IMR-90 (cell line): ENCODE data around the gene THOC2. TPM values are rescaled to one million over a fixed set of nuclear protein-coding genes. Genes with fewer than 3 reads are reported as not detected.

ENCODE experiments used
- ATAC-seq: fragments of 200-7000 bp; cut with Tn5 transposase; 2 replicates; pipeline ENCODE4 v1.9.1; 2020; ENCODE audit warnings: low read depth, mild to moderate bottlenecking, moderate library complexity
- BruUV-seq: library from RNA; stranded (reverse); fragments of 400-500 nt; replicated peaks from 2 replicates; lab custom pipeline; 2021; lab: Mats Ljungman, UMichigan
- CTCF ChIA-PET: fragments of 300-600 bp; formaldehyde crosslinking; extraction: SDS; loops from one replicate; lab custom pipeline; 2021; ENCODE audit warnings: antibody characterized with exemption; lab: Yijun Ruan, JAX
- POLR2A ChIA-PET: fragments of 300-600 bp; sonication (Branson Sonifier 250); formaldehyde crosslinking; loops from one replicate; lab custom pipeline; 2022; ENCODE audit warnings: antibody characterized with exemption; ENCODE audit not compliant: unreplicated experiment; lab: Charles Lee
- DNase-seq: peaks from one replicate; pipeline ENCODE4 v3.0.0; 2013
- H2AFZ ChIP-seq: replicated peaks from 2 replicates; pipeline ENCODE3; 2013; ENCODE audit warnings: low read length, mild to moderate bottlenecking; ENCODE audit not compliant: poor library complexity
- H2AK5ac ChIP-seq: 2 replicates; pipeline ENCODE4 v1.6.1; 2013; ENCODE audit warnings: low read depth, low read length, inconsistent platforms
- H2AK9ac ChIP-seq: replicated peaks from 2 replicates; pipeline ENCODE3; 2013; ENCODE audit warnings: mild to moderate bottlenecking, low read depth, low read length, moderate library complexity; ENCODE audit not compliant: poor library complexity
- H2BK120ac ChIP-seq: 2 replicates; pipeline ENCODE4 v1.6.1; 2013; ENCODE audit warnings: low read depth, low read length, inconsistent platforms
- H2BK15ac ChIP-seq: 3 replicates; pipeline ENCODE4 v1.6.1; 2013; ENCODE audit warnings: low read depth, low read length, inconsistent platforms
- H2BK20ac ChIP-seq: 2 replicates; pipeline ENCODE4 v1.6.1; 2013; ENCODE audit warnings: low read depth, mild to moderate bottlenecking, inconsistent platforms, low read length, moderate library complexity
- H2BK5ac ChIP-seq: 2 replicates; pipeline ENCODE4 v1.6.1; 2013; ENCODE audit warnings: mild to moderate bottlenecking, low read depth, low read length, inconsistent platforms; ENCODE audit not compliant: poor library complexity, severe bottlenecking
- H3K14ac ChIP-seq: replicated peaks from 2 replicates; pipeline ENCODE4 v1.6.1; 2013; ENCODE audit warnings: low read depth, low read length, inconsistent platforms
- H3K18ac ChIP-seq: 2 replicates; pipeline ENCODE4 v1.6.1; 2013; ENCODE audit warnings: low read depth, low read length, control low read depth
- H3K23ac ChIP-seq: 2 replicates; pipeline ENCODE4 v1.6.1; 2013; ENCODE audit warnings: low read depth, low read length, inconsistent platforms
- H3K27ac ChIP-seq: 2 replicates; pipeline ENCODE4 v1.5.1; 2013; ENCODE audit warnings: mild to moderate bottlenecking, control low read depth, low read length; ENCODE audit not compliant: insufficient read depth
- H3K27me3 ChIP-seq: 2 replicates; pipeline ENCODE4 v1.6.1; 2013; ENCODE audit warnings: low read length; ENCODE audit not compliant: control insufficient read depth, insufficient read depth
- H3K36me3 ChIP-seq: 2 replicates; pipeline ENCODE4 v1.6.1; 2013; ENCODE audit warnings: low read length, mixed read lengths; ENCODE audit not compliant: control insufficient read depth, insufficient read depth
- H3K4ac ChIP-seq: 2 replicates; pipeline ENCODE4 v1.6.1; 2013; ENCODE audit warnings: low read depth, low read length, inconsistent platforms
- H3K4me1 ChIP-seq: 2 replicates; pipeline ENCODE4 v1.6.1; 2013; ENCODE audit warnings: low read length, mixed read lengths; ENCODE audit not compliant: control insufficient read depth, insufficient read depth
- H3K4me2 ChIP-seq: 2 replicates; pipeline ENCODE4 v1.6.1; 2013; ENCODE audit warnings: low read depth, mild to moderate bottlenecking, control low read depth, low read length, moderate library complexity
- H3K4me3 ChIP-seq: 2 replicates; pipeline ENCODE4 v1.5.1; 2013; ENCODE audit warnings: low read depth, mild to moderate bottlenecking, control low read depth, low read length, moderate library complexity; ENCODE audit not compliant: insufficient read depth
- H3K56ac ChIP-seq: 2 replicates; pipeline ENCODE4 v1.6.1; 2013; ENCODE audit warnings: low read length, inconsistent platforms; ENCODE audit not compliant: insufficient read depth; ENCODE audit errors: extremely low read depth
- H3K79me1 ChIP-seq, 2 experiments: 2 replicates each; pipeline ENCODE4 v1.6.1; 2013; ENCODE audit warnings: low read length in 2 of 2, inconsistent platforms in 1 of 2, low read depth in 1 of 2
- H3K9ac ChIP-seq: 2 replicates; pipeline ENCODE4 v1.6.1; 2013; ENCODE audit warnings: low read depth, low read length, control low read depth
- H3K9me1 ChIP-seq: 2 replicates; pipeline ENCODE4 v1.6.1; 2013; ENCODE audit warnings: low read length, inconsistent platforms; ENCODE audit not compliant: insufficient read depth
- H3K9me3 ChIP-seq: 2 replicates; pipeline ENCODE4 v1.6.1; 2013; ENCODE audit warnings: low read length; ENCODE audit not compliant: control insufficient read depth, insufficient read depth
- H4K20me1 ChIP-seq: 2 replicates; pipeline ENCODE4 v1.6.1; 2013; ENCODE audit warnings: low read length, inconsistent platforms; ENCODE audit not compliant: insufficient read depth
- H4K5ac ChIP-seq: 2 replicates; pipeline ENCODE4 v1.6.1; 2013; ENCODE audit warnings: mild to moderate bottlenecking, low read depth, low read length, control low read depth
- H4K8ac ChIP-seq, 2 experiments: 2 replicates each; pipeline ENCODE4 v1.6.1; 2013; ENCODE audit warnings: low read depth in 2 of 2, low read length in 2 of 2, control low read depth in 1 of 2, inconsistent platforms in 1 of 2
- H4K91ac ChIP-seq: 2 replicates; pipeline ENCODE4 v1.6.1; 2013; ENCODE audit warnings: low read depth, low read length, inconsistent platforms; ENCODE audit not compliant: insufficient read depth
- BHLHE40 ChIP-seq: fragments of 150-350 bp; IDR thresholded peaks from 2 replicates; pipeline ENCODE4 v1.6.1; 2016; ENCODE audit warnings: mild to moderate bottlenecking, low read depth, low read length
- CEBPB ChIP-seq: IDR thresholded peaks from 2 replicates; pipeline ENCODE4 v1.6.1; 2012; ENCODE audit warnings: low read depth, low read length, improper control_type of control experiment
- CHD1 ChIP-seq: IDR thresholded peaks from 2 replicates; pipeline ENCODE4 v1.6.1; 2012; ENCODE audit warnings: low read depth, low read length, improper control_type of control experiment
- ELK1 ChIP-seq: fragments of 150-350 bp; IDR thresholded peaks from 2 replicates; pipeline ENCODE4 v1.6.1; 2016; ENCODE audit warnings: low read depth, mild to moderate bottlenecking, low read length, moderate library complexity, borderline replicate concordance
- FOS ChIP-seq: fragments of 150-350 bp; IDR thresholded peaks from 2 replicates; pipeline ENCODE4 v1.6.1; 2016; ENCODE audit warnings: low read depth, low read length
- MAFK ChIP-seq: IDR thresholded peaks from 2 replicates; pipeline ENCODE4 v1.6.1; 2012; ENCODE audit warnings: low read depth, low read length, improper control_type of control experiment
- MAZ ChIP-seq: IDR thresholded peaks from 2 replicates; pipeline ENCODE4 v1.6.1; 2012; ENCODE audit warnings: low read depth, mild to moderate bottlenecking, low read length, improper control_type of control experiment, moderate library complexity, borderline replicate concordance
- MXI1 ChIP-seq: IDR thresholded peaks from 2 replicates; pipeline ENCODE4 v1.6.1; 2012; ENCODE audit warnings: low read depth, mild to moderate bottlenecking, low read length, moderate library complexity, borderline replicate concordance
- NFE2L2 ChIP-seq: fragments of 150-350 bp; IDR thresholded peaks from 2 replicates; pipeline ENCODE4 v1.6.1; 2016; ENCODE audit warnings: low read depth, mild to moderate bottlenecking, low read length
- POLR2A ChIP-seq: IDR thresholded peaks from 2 replicates; pipeline ENCODE4 v1.6.1; 2012; ENCODE audit warnings: mild to moderate bottlenecking, low read depth, low read length
- RAD21 ChIP-seq: IDR thresholded peaks from 2 replicates; pipeline ENCODE4 v1.6.1; 2012; ENCODE audit warnings: low read length, improper control_type of control experiment
- RCOR1 ChIP-seq: IDR thresholded peaks from 2 replicates; pipeline ENCODE4 v1.6.1; 2012; ENCODE audit warnings: mild to moderate bottlenecking, low read length, improper control_type of control experiment; ENCODE audit not compliant: insufficient replicate concordance
- RFX5 ChIP-seq: IDR thresholded peaks from 2 replicates; pipeline ENCODE4 v1.8.0; 2012; ENCODE audit warnings: low read depth, mild to moderate bottlenecking, low read length, moderate library complexity
- SMC3 ChIP-seq: fragments of 150-350 bp; IDR thresholded peaks from 2 replicates; pipeline ENCODE4 v1.6.1; 2016; ENCODE audit warnings: low read depth, mild to moderate bottlenecking, antibody characterized with exemption, low read length, moderate library complexity
- WGBS, 2 experiments: methylation state at CpG; one replicate each; pipeline versions ENCODE4 v1.1.5 to v1.1.7; 2013; ENCODE audit warnings: missing lambda C conversion rate in 2 of 2; ENCODE audit not compliant: insufficient read length in 1 of 2; ENCODE audit errors: extremely low coverage in 2 of 2; 5-methylcytosine and 5-hydroxymethylcytosine counted together
- dilution Hi-C: fragments of 300-500 bp; cut with HindIII; formaldehyde crosslinking; loops from one replicate; pipeline ENCODE4 v1.14.3; 2018; ENCODE audit warnings: low sequenced_read_pairs; ENCODE audit not compliant: unreplicated experiment
- in situ Hi-C: fragments of 300-500 bp; cut with MboI; formaldehyde crosslinking; loops from 3 replicates; pipeline ENCODE4 v1.14.3; 2019; ENCODE audit warnings: low sequenced_read_pairs, inconsistent platforms, mixed read lengths
- intact Hi-C: fragments of 100-400 bp; cut with micrococcal nuclease; formaldehyde crosslinking; loops from 2 replicates; pipeline ENCODE4 v1.10.0; 2022
- polyA plus RNA-seq, 3 experiments: library from polyadenylated mRNA; depleted of rRNA; stranded (reverse); fragments of >200 nt; gene quantifications; 2 replicates each; pipeline ENCODE4 v1.2.3, GENCODE V29; 2012; ENCODE audit warnings: low replicate concordance in 1 of 3
- total RNA-seq: library from RNA; depleted of rRNA; stranded (reverse); fragments of >200 nt; gene quantifications from 2 replicates; pipeline ENCODE4 v1.2.3, GENCODE V29; 2012
- TF ChIP-seq, protein P1 (sequence below): conservative IDR thresholded peaks from 2 replicates; pipeline ENCODE4 v1.5.1; 2012; ENCODE audit warnings: mild to moderate bottlenecking, low read depth, low read length, improper control_type of control experiment
- TF ChIP-seq, protein P2 (sequence below): fragments of 150-350 bp; IDR thresholded peaks from 2 replicates; pipeline ENCODE4 v1.6.1; 2017; ENCODE audit warnings: mild to moderate bottlenecking, antibody characterized with exemption, low read length, low read depth

The THOC2 gene
- total and polyA plus RNA-seq, 2 of the 4 experiments (the other 2 are of a cell fraction), result 42.9 to 58.8 TPM

DNA sequence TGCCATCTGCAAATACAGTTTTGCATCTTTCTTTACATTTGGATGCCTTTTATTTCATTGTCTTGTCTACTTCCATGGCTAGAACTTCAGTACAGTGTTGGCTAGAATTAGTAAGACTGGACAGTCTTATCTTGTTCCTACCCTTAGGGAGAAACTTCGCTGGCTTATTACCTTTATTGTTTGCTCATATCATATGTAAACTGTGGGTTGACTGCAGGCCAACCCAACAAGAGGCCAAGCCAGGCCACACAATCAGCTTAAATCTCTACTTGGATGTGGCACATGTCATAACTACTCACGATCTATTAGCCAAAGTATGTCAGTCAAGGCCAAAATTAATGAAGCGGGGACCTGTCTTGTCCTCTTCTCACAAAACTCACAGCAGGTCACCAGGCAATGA lies 144.1 kb downstream of the THOC2 start:
- H3K36me3 ChIP-seq, result no peaks in the 10 kb centered on the region

More for the DNA sequence above, 144.1 kb downstream of the THOC2 start:
- in situ Hi-C loops, result no loop called here
- Histone ChIP-seq H3K4me2 (no peak overlapping the region), H3K27ac (no peak overlapping the region), H3K79me1 (no peaks in the 10 kb centered on the region), H3K4me1 (no peaks in the 10 kb centered on the region), H3K18ac (no peak overlapping the region), H3K27me3 (no peaks in the 10 kb centered on the region), H4K8ac (no peak overlapping the region), H3K4me3 (no peak overlapping the region), H3K9ac (no peak overlapping the region), H4K20me1 (no peaks in the 10 kb centered on the region), H2AK5ac (no peak overlapping the region), H2BK5ac (no peak overlapping the region), H4K91ac (no peak overlapping the region), H3K4ac (no peak overlapping the region), H3K9me1 (no peaks in the 10 kb centered on the region), H3K23ac (no peak overlapping the region), H2AK9ac (no peak overlapping the region), H2BK20ac (no peak overlapping the region), H3K56ac (no peak overlapping the region), H3K9me3 (no peaks in the 10 kb centered on the region), H2AFZ (no peak overlapping the region), H2BK15ac (no peak overlapping the region), H3K14ac (no peak overlapping the region), H4K5ac (no peak overlapping the region), H2BK120ac (no peak overlapping the region)
- dilution Hi-C loops, result no loop called here
- intact Hi-C loops, result no loop called here
- CTCF ChIA-PET, result no interaction called here
- no TSS peak for BruUV-seq
- TF ChIP-seq MAZ (no peak), CHD1 (no peak), ELK1 (no peak), SMC3 (no peak), FOS (no peak), BHLHE40 (no peak), RFX5 (no peak), MXI1 (no peak), CEBPB (no peak), NFE2L2 (no peak), RCOR1 (no peak), MAFK (no peak), RAD21 (no peak), POLR2A (no peak)
- TF ChIP-seq, protein P1, sequence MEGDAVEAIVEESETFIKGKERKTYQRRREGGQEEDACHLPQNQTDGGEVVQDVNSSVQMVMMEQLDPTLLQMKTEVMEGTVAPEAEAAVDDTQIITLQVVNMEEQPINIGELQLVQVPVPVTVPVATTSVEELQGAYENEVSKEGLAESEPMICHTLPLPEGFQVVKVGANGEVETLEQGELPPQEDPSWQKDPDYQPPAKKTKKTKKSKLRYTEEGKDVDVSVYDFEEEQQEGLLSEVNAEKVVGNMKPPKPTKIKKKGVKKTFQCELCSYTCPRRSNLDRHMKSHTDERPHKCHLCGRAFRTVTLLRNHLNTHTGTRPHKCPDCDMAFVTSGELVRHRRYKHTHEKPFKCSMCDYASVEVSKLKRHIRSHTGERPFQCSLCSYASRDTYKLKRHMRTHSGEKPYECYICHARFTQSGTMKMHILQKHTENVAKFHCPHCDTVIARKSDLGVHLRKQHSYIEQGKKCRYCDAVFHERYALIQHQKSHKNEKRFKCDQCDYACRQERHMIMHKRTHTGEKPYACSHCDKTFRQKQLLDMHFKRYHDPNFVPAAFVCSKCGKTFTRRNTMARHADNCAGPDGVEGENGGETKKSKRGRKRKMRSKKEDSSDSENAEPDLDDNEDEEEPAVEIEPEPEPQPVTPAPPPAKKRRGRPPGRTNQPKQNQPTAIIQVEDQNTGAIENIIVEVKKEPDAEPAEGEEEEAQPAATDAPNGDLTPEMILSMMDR, result no peak
- TF ChIP-seq, protein P2, sequence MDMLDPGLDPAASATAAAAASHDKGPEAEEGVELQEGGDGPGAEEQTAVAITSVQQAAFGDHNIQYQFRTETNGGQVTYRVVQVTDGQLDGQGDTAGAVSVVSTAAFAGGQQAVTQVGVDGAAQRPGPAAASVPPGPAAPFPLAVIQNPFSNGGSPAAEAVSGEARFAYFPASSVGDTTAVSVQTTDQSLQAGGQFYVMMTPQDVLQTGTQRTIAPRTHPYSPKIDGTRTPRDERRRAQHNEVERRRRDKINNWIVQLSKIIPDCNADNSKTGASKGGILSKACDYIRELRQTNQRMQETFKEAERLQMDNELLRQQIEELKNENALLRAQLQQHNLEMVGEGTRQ, result no peak
- no peak for ATAC-seq
- no peak for DNase-seq
- WGBS, 2 experiments, result no CpG with 5 or more reads among the region's 3 CpGs
- POLR2A ChIA-PET, result no interaction called here
